Erythroblast (primary cell): ENCODE results near the gene ITSN1.

Experiments used
- GATA1 ChIP-seq: IDR thresholded peaks from 2 replicates; pipeline ENCODE4 v1.6.1; 2011; ENCODE audit warnings: low read depth, mild to moderate bottlenecking, control low read depth, low read length, moderate library complexity
- POLR2A ChIP-seq: IDR thresholded peaks from 2 replicates; pipeline ENCODE4 v1.6.1; 2011; ENCODE audit warnings: mild to moderate bottlenecking, low read length

GRCh38 chr21:33858667-33859372, 216.5 kb downstream of the ITSN1 start:
- no peak for TF ChIP-seq POLR2A
- no peak for TF ChIP-seq GATA1
